Umbilical cord (tissue), 2 donors: ENCODE data around the gene TIGAR. TPM values are rescaled to one million over a fixed set of nuclear protein-coding genes. Genes with fewer than 3 reads are reported as not detected.
A peak's percentile ranks its signal among the peaks of the same experiment; 100 is the strongest.

Source experiments
- DNase-seq: peaks from one replicate; pipeline ENCODE4 v3.0.0-alpha.2; 2015; ENCODE audit warnings: low spot score
- total RNA-seq: library from RNA; depleted of rRNA; stranded (reverse); fragments of >200 nt; gene quantifications from one replicate; pipeline ENCODE4 v1.2.3, GENCODE V29; 2014; ENCODE audit warnings: low replicate concordance; ENCODE audit not compliant: insufficient read depth

Gene TIGAR
- total RNA-seq, 1 donor from 2014 or later = 6.3 TPM

DNA sequence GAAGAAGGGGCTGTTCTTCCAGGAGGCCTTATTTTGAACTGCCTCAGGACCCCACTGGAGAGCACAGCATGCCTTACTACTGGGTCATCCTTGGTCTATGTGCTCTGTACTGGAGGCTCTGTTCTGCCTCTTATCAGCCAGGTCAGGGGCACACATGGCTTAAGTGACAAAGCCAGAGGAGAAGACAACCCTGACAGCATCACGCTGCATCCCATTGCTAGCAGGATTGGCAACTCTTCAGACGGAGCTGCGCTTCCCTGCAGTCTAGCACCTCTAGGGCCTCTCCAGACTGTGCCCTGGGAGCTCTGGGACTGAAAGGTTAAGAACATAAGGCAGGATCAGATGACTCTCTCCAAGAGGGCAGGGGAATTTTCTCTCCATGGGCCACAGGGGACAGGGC is 17.3 kb upstream of the TIGAR start:
- no peak for DNase-seq

DNA sequence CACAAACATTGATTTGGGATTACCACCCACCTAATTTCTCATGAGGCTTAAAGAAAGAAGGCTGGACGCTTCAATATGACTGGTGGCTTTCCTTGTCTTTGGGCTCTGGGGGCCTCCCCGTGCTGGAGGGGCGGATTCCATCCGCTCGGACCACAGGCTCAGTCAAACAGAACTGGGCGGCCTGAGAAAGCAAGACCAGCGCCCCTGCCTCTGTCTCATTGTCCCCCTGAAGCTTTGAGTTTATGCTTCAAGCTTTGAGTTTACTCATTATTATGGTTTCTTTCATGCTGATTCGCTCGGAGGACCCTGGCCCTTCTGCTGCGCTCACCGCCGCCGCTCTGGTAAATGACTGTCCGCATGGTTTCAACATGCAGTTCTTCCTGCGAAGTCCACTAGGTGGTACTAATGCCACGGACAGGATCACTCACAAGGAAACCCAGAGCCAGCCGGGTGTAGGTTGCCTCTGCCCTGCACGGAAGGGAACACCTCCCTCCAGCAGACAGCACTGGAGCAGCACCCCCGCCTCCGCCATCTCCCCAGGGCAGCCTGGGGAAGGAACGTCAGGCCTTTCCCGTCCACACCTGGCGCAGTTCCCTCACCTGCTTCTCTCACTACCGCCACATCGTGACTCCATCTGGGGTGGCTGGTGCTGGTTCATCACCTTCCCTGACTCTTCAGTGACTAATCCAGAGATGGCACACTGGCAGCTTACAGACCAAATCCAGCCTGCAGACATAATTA is 13.2 kb upstream of the TIGAR start:
- DNase-seq = peak; percentile 88

DNA sequence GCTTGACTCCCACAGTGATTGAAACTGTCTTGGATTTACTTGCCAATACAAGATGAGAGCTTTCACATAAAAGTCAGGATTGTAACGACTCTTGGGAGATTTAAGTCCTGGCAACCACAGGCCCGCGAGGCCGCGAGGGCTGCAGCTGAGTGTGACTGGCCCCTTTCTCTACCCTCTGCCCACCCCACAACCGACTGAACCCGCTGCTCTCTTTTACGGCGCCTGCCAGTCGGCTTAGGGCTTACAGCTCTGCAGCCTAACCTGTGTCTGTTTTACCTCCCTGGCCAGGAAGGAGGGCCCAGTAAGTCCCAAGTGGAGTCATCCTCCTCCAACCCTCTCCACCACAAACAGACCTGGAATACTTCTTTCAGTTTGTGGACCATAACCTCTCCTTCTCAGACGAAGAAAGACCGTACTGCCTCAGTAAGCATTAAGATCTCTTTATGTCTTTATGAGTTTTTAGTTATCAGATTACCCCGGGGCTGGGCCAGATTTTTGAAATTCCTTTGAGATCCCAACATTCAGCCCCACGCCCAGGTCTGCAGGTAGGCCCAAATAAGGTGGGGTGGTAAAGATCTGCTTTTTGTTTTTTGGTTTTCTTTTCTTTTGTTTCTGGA is 12.6 kb upstream of the TIGAR start:
- no peak for DNase-seq

DNA sequence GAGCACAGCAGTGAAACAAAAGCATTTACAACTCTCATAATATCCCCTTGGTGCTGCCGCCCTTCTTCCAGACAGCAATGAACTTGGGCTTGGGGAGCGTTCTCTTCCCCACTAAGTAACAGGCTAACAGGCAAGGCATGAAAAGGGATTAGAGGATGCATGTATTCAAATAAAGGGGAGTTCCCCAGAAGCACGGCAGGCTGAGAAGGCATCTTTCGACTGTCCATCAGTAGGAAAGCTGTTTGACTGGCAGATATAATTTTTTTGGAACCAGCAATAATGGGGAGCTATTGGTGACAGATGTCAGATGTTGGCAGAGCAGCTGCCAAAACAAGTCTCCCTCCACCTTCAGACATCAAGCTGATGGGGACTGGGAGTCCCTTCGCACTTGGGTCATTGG is 9.2 kb upstream of the TIGAR start:
- DNase-seq = no peak

DNA sequence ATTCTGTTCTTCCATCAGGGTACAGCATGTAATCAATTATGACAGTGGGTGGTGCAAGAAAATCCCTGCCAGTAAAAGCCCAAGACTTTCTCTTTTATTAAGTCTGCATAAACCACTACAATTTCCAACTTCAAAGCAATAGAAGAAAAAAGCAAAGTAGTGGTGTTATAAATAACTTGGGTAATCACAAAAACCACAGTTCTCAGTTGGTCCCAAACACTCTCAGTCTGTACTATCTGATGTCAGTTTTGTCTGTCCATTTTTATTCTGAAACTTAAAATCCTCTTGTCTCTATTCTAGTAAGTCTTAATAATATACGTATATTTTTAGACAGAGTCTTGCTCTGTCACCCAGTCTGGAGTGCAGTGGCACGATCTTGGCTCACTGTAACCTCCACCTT is 8.8 kb upstream of the TIGAR start:
- DNase-seq = no peak

DNA sequence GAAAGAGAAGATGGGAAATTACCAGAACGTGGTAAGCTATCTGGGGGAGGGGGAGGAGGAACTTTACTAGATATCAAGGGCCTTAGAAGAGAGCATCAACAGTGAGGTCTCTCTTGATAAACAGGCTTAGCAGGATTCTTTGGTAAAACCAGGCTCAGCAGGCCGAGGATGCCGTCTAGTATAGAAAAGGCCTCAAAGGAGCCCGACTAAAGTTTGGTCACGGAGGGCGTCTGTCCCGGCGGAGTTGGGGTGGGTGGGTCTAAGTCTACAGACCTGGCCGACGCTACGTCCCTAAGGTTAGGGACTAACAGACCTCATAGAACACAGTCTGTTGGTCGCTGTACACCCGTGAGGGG is 538 bp upstream of the TIGAR start:
- DNase-seq = peak; percentile 86

DNA sequence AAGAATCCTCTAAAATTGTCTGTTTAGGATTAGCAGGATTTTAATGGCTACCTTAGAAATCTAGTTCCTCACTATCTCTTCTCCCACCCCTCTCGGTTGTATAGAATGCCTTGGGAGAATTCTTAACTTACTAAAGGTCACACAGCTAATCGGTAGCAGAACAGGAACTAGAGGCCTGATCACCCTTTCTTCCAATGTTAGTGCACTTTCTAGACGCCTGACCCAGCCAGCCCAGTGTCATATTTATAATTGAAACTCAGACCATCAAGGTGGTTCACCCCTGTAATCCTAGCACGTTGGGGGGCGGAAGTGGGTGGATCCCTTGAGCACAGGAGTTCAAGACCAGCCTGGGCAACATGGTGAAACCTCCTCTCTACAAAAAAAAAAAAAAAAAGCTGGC is 1.7 kb downstream of the TIGAR start:
- DNase-seq = no peak

DNA sequence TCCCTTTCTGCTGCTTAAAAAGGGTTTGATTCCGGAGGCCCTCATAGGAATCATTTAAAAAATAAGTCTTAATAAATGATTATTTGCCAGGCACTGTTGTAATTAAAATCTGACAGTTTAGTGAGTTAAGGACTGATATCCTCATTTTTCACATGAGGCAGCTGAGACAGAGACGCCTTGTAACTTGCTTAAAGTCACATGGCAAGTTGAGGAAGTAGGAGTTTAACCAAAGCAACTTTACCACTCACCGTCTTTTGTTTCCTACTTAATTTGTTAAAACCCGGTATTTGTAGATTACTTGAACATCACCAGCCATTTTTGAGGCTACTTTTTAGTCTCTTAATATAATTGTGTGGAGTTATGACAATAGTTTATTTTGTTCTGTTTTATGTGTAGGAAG is 2.4 kb downstream of the TIGAR start:
- no peak for DNase-seq

DNA sequence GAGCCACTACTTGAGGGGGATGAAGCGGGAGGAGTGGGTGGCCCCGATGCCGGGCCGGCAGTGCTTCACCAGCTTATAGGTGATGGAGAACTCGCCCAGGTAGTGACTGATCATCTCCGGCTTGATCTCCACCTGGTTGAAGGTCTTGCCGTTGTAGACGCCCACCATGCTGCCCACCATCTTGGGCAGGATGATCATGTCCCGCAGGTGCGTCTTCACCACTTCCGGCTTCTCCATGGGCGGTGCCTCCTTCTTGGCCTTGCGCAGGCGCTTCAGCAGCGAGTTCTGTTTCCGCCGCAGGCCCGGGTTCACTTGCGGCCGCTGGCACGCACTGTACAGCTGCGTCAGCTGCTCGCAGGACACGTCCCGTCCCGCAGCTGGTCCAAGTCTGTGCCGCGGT is 3.4 kb downstream of the TIGAR start:
- DNase-seq = no peak

DNA sequence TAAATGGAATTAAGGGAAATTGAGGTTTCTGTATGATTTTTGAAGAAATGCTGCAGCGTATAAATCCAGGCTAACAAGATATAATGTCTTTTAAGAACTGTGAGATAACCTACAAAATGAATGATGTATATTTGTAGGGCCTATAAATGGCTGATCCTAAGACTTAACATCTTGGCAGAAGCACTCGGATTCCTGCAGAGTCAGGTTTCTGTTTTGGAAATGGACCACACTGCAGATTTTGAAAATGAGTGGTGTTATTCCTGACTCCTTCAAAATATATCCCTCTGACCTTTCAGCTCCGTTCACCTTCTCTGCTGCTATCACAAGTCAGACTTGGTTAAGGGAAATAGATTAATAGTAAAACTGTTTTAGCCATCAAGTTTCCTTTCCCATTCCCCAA is 5.0 kb downstream of the TIGAR start:
- DNase-seq = peak; percentile 73

DNA sequence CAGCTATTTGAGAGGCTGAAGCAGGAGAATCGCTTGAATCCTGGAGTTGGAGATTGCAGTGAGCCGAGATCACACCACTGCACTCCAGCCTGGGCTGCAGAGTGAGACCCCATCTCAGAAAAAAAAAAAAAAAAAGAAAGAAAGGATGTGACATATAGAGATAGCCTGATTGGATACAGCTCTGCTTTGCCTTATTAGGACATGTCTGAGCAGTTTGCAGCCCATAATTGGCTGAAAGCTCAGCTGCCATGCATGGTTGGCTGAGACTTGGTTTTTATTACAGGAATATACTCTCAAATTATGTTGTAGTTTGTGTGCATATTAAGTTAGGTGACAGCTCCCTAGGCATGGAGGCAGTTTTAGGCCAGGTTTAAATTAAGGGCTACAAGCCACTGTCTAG is 6.3 kb downstream of the TIGAR start:
- DNase-seq = no peak

DNA sequence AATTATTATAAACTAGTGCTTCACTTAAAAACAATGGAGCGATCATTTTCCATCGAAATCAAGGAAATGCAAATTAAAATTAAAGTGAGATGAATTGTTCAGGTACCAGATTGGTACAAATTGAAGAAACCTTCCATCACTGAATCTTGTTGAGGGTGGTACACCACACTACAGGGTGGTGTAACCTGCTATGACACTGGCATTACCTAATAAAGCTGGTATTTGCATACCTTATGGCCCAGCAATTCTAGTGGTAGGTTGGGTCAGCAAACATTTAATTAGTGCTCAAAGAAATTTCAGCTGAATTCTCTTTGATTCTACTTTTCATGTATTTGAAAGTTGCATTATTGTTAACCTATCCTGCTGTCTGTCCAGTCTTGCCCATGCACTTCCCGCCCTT is 9.2 kb downstream of the TIGAR start:
- no peak for DNase-seq

DNA sequence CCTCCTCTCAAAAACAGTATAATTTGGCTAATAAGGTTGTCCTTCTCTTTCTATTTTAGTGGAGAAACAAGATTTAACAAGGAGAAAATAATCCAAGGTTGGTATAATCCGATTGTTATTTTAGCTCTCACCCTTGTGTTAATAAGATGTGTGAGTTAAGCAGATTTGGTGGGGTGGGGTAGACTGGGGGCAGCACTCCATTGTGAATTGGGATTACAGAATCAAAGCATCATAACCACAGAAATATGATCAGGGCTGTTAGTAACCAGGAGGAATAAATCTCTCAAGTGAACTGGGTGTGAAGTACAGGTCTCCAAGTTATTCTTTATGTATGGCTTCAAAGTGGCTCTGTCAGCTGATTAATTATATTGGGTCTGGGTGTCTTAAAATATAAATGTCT is 10.2 kb downstream of the TIGAR start:
- no peak for DNase-seq

DNA sequence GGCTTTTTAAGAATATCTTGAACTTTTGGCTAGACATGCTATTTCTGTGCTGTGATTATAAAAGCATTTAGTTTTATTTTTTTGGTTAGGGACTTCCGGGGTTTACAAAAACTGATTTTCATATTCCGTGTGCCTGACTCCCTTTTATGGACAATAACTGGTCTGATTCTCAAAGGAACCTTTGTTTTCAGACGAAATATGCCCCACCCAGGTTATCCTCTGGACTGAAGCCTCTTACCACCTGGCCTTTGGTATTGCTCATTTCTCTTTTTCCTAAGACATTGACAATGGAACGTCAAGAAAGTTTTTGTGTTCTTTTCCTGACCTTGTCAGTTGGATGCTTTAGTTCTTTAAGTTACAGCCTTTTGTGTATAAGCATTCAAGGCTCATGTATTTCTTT is 10.8 kb downstream of the TIGAR start:
- no peak for DNase-seq

DNA sequence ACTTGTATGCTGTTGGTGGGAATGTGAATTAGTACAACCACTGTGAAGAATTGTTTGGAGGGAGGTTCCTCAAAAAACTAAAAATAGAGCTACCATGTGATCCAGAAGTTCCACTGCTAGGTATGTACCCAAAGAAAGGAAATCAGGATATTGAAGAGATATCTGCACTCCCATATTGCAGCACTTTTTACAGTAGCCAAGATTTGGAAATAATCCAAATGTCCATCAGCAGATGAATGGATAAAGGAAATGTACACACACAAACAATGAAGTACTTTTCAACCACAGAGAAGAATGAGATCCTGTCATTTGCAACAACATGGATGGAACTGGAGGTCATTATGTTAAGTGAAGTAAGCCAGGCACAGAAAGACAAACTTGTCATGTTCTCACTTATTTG is 25.9 kb downstream of the TIGAR start:
- no peak for DNase-seq

DNA sequence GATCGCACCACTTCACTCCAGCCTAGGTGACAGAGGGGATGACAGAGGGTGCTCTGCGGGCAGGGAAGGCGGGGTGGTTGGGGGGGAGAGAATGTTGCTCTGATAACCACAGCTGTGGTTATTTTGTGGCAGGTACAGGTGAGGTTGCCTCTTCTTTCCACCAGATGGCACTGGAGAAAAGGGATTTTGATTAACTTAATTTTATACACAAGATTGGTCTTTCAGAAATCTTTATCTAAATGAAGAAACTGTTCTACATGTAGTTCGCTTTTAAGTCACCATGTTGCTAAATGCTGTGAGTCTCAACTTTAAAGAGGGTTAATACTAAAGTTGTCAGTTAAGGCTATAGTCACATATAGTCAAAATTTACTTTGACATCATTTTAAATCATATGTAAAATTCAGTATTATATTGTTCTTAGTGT is 32.8 kb downstream of the TIGAR start:
- DNase-seq = peak; percentile 13

DNA sequence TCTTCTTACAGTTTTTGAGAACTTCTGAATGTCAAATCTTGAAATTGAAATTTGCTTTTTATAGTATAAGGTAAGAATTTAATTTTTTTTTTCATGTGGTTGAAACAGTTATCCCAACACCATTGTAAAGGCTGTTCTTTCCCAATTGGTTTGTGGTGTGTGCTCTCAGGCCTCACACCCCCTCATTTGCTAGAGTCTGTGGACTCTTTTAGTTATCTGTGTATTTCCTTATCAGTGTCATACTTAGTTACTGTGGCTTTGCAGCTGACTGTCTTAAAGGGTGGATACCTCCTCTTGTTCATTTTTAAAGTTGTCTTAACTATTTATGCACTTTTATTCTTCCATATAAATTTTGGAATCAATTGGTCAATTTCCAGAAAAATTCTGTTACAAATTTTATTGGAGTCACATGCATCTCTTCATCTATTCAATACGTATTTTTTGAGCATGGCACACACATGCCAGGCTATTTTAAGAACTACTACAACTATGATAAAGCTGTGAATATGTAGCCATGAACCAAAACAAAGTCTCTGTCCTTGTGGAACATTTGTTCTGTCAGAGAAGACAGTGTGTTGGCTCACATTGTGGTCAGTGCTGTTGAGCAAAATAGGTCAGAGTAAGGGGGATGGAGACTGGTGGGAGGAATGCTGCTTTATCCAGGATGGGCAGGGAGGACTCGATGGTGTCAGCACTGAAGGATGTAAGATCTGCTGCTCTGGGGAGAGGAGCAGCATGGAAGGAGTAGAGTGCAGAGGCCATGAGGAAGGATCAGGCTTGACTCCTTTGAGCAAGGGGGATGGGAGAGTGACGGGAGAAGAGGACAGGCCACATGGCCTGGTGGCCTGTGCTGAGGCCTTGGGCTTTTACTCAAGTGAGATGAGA is 34.4 kb downstream of the TIGAR start:
- DNase-seq = no peak

DNA sequence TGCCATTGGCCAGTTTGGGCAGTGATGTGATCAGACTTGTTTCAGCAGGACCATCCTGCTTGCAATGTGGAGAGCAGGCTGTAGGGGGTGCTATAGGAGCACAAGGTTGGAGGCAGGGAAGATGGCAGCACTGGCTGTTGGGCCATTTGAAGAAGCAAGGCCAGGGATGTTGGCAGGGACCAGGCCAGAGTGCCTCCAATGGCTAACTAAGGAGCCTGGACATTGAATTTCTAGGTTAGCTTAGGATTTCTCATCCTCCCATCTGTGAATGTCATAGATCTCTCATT is 35.0 kb downstream of the TIGAR start:
- DNase-seq = no peak

DNA sequence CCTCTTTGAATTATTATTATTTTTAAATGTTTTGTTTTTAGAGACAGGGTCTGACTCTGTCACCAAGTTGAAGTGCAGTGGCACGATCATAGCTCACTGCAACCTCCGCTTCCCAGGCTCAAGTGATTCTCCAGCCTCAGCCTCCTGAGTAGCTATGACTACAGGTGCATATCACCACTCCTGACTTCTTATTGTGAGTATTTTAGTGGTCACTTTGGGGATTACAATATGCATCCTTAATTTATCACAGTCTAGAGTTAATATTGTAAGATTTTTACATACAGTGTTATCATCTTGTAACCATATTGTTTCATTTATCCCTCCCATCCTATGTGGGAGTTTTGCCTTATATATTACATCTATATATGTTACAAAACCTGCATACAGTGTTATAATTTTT is 45.1 kb downstream of the TIGAR start:
- DNase-seq = no peak

DNA sequence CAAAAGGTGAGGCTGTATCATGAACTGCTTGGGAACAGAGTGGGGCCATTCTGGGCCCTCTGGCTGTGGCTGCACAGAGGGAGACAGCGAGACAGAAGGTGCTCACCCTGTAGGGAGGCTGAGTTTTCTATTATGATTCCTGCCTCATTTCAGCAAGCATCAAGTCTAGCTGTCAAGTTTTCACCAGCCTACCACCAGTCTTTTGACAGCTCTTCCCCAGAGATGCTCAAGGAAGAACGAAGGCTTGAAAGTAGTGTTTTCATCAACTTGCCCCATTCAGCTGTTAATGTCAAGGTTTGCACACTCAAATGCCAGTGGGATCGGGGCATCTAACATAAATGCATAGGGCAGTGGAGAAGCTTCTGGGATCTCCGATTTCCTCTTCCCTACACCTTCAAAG is 48.5 kb downstream of the TIGAR start:
- no peak for DNase-seq

DNA sequence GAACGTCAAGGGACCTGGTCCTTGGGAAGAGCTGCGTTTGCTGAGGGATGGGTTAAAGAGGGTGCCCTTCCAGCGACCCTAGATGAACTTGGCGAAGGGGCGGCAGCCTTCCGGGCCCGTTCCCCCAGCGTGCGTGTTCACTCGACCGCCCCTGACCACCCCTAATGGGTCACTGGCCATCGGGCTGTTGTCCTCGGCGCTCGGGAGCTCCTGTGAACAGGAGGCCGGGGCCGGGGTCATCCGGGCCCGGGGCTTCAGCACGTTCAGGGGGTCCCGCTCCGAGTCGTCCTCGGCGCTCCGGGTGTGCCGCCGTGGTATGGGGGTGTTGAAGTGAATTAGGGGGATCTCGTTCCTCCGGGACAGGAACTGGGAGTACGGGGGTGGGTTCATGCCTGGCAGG is 49.3 kb downstream of the TIGAR start:
- no peak for DNase-seq

DNA sequence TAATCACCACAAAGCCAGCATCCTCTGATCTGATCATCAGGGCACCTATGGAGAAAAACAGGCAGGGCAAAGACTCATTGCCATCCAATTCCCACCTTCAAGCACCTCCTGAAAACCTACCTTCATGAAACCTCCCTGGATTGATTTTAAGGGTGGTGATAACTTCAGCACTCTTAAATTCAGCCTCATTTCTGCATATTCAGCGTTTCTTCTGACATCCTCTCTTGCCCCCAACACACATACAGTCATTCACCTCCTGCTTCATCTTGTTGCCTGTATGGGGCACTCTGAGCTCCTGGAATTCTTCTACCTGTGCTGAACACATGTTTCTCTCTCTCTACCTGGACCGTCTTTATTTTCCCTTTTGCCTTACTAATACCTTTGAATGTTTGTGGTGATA is 51.6 kb downstream of the TIGAR start:
- DNase-seq = no peak

DNA sequence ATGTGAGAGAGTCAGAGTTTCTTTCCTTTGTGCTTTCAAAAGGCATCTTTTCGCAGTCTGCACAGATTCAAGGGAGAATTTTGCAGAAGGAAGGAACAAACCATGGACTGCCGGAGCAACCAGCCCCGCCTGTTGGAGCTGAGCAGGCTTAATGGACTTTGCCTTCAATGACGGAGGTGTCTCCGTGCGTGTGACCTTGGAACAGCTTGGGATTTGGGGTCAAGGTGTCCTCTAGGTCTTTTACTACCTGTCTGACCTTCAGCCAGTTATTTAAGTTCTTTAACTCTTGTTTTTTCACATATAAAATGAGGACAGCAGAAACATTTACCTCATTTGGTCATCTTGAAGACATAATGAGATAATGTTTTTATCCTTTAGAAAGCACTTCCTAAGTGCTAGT is 54.4 kb downstream of the TIGAR start:
- no peak for DNase-seq
